Stimulated activated effector memory CD8-positive, alpha-beta T cell treated with anti-CD3 and anti-CD28 coated beads, Interleukin-12 subunit alpha, Interleukin-12 subunit beta, amount 100 ng/mL, for 72 hours (primary cell): ENCODE data around the gene UBL7.

ENCODE experiments used
- ATAC-seq: fragments of 150-1000 bp; cut with Tn5 transposase; 2 replicates; pipeline ENCODE4 v1.10.0; 2021
- DNase-seq, 2 donors: peaks; one replicate each; pipeline ENCODE4 v3.0.0; 2021 to 2022; ENCODE audit warnings: low spot score in 2 of 2
- H3K27ac Mint-ChIP-seq: one replicate; pipeline ENCODE4 v1.8.0; 2022; ENCODE audit warnings: mild to moderate bottlenecking, mixed read lengths
- H3K36me3 Mint-ChIP-seq: one replicate; pipeline ENCODE4 v1.8.0; 2022; ENCODE audit warnings: mild to moderate bottlenecking, mixed read lengths
- H3K4me1 Mint-ChIP-seq: one replicate; pipeline ENCODE4 v1.8.0; 2022; ENCODE audit warnings: mixed read lengths
- H3K4me3 Mint-ChIP-seq: one replicate; pipeline ENCODE4 v1.8.0; 2022; ENCODE audit warnings: mild to moderate bottlenecking, mixed read lengths
- H3K9me3 Mint-ChIP-seq: one replicate; pipeline ENCODE4 v1.8.0; 2022; ENCODE audit warnings: mixed read lengths

Gene UBL7

DNA sequence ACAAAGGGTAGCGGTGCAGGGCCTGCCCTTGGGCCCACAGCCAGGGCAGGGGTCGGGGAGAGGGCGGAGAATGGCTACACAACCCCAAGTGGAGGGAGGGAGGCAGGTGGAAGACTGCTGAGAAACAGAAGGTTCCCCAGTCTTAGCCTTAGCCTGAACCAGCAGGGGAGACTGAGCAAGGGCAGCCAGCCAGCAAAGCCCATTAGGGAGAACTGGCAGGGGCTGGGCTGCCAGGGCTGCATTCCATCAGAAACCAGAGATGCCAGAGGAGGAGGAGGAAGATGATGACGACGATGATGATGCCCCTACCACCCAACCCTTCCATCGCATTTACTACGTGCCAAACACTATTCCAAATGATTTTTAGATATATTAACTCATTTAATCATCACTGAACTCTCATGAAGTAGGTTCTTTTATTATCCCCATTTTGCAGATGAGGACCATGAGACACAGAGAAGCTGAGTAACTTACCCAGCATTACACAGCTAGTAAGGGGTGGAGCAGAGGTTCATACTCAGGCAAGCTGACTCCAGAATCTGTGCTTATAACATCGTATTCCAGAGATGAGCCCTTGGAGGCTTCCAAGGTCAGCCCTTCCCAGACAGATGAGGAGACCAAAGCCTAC lies 35.9 kb downstream of the UBL7 start:
- Mint-ChIP-seq H3K4me1 (peaks cover 95% of the 10 kb centered on the region), H3K9me3 (no peaks in the 10 kb centered on the region), H3K27ac (peak overlapping the region; percentile 40), H3K4me3 (no peak overlapping the region), H3K36me3 (peaks cover 91% of the 10 kb centered on the region)
- DNase-seq, result no peak
- ATAC-seq, result no peak

DNA sequence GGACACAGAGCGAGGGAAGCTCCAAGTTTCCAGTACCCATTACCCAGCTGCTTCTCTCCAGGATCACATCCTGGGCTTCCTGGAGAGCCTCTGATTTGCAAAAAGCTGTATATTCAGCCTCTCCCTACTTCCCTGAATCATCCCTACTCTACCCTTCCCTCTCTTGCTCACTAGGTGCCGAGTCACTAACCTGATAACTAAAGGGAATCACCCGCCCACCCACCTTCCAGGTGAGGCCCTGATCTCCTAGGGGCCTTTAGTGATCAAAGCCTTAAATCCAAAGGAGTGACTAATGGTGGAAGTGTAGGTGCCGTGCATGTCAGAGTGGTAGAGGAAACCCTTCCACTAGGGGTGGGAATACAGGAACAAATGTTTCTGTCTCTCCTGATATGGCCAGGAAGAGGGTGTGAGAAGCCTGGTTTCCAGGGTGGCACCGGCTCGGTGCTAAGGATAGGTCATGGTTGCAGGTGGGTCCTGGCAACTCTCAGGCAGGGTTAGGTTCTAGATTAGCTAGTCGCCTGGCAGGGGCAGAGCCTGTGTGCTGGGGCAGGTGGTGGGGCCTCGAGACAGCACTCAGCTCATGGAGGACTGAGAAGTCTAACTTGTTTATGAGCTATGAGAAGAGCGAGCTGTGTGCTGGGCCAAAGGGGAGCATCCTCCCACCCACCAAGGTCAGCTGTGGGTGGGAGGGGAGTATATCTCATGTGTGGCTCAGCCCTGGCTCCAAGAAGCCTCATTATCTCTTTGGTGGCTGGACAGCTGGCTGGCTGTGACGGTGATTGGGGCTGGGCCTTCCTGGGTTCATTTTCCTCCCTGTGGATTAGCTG lies 37.3 kb downstream of the UBL7 start:
- Mint-ChIP-seq H3K4me1 (peaks cover 89% of the 10 kb centered on the region), H3K9me3 (no peaks in the 10 kb centered on the region), H3K4me3 (peak overlapping the region; percentile 4), H3K36me3 (peaks cover 86% of the 10 kb centered on the region), H3K27ac (peak overlapping the region; percentile 40)
- ATAC-seq, result no peak
- DNase-seq, result no peak

DNA sequence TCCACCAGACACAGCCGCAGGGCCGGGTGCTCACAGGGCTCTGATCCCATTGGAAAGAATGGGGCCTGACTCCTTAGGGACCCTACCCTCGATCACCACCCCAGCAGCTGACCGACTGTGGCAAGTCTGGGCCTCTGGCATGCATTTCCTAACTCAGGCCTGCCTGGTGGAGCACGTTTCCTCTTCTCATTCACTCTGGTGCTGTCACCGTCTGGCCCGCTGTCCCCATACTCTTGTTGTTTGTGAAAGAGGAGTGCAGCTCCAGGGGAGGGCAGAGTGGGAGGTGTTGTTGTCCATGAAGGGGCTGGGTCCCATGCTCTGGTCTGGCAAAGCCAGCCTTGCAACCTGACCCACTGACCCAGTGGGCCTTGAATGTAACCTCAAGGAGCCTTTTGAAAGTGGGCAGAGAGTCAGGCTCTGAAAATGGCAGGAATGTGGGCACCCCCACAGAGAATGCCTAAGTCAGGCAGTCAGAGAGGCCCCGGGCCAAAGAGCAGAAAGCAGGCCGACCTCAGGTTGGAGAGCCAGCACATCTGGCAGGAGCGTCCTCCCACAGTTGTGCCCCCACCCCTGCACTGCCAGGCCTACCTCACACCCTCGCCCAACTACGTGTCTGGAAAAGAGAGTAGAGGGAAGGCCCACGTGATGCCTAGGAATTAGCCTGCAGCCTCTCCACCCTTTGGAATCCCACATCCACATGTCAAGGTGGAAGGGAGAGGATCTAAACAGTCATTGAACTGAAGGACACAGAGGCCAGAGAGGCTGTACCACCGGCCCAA lies 38.1 kb downstream of the UBL7 start:
- DNase-seq (no peak), ATAC-seq (no peak)
- peaks cover 86% of the 10 kb centered on the region for H3K36me3 Mint-ChIP-seq
- H3K9me3 Mint-ChIP-seq, result no peaks in the 10 kb centered on the region
- H3K27ac Mint-ChIP-seq, result peak overlapping the region; percentile 44
- H3K4me3 Mint-ChIP-seq, result no peak overlapping the region
- H3K4me1 Mint-ChIP-seq, result peaks cover 81% of the 10 kb centered on the region

DNA sequence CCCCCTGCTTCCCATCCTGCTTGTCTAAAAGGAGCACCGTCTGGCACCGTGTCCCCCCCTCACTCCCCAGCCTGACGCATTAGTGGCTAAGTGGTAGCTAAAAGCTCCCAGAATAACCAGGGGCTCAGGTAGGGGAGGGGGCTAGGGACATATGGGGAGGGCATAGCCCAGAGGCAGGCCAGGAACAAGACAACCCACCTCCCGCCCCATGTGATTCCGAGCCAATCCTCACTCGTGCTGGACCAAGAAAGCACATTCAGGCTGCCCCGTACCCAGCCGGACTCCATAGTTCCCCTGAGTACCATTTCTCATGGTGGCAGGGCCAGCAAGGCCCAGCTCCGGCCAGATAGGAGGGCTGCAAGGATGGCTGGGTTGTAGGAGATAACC lies 38.7 kb downstream of the UBL7 start:
- Mint-ChIP-seq H3K4me3 (no peak overlapping the region), H3K36me3 (peaks cover 86% of the 10 kb centered on the region), H3K4me1 (peaks cover 76% of the 10 kb centered on the region), H3K9me3 (no peaks in the 10 kb centered on the region), H3K27ac (peak overlapping the region; percentile 44)
- ATAC-seq (no peak), DNase-seq (no peak)

DNA sequence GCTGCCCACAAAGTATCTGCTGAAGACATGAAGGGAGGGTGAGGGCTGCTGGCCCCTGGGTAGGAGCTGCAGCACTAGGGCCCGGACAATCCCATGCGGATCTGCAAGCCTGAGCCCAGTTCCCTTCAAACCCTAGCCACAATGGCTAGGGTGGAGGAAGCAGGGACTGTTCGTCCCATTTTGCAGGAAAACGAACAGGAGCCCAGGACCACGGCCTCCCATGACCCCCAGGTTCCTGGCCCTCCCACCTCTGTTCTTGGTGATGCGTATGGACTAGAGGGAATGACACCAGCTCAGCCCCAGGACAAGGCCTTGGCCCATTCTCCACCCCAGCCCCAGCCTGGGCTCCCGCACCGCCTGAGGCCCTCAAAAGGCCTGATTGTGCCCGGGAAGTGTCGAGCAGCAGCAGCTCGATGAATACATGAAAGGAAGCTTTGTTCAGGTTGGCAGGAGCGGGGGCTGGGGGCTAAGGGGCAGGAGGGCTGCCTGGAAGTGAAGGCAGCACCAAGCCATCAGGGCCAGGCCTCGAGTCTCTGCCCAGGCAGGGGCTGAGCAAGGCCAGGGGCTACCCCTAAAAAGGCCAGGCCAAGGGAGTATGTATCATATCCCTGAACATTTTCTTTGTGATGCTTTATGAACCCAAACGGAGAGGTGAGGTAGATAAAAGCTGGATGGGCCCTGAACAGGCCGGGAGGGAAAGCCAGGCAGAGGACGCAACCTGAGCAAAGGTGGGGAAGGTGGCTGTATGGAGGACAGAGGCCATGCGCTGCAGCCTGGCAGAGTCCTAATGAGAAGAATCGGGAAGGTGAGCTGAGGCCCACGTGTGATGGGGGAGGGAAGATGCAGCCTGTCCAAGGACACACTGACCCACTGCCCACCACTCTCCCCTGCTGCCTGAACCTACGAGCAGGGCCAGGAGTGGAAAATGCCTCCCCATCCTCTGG lies 39.4 kb downstream of the UBL7 start:
- DNase-seq, result no peak
- peak overlapping the region; percentile 44 for H3K27ac Mint-ChIP-seq
- H3K4me1 Mint-ChIP-seq, result peaks cover 76% of the 10 kb centered on the region
- H3K9me3 Mint-ChIP-seq, result no peaks in the 10 kb centered on the region
- H3K4me3 Mint-ChIP-seq, result no peak overlapping the region
- peaks cover 86% of the 10 kb centered on the region for H3K36me3 Mint-ChIP-seq
- no peak for ATAC-seq

DNA sequence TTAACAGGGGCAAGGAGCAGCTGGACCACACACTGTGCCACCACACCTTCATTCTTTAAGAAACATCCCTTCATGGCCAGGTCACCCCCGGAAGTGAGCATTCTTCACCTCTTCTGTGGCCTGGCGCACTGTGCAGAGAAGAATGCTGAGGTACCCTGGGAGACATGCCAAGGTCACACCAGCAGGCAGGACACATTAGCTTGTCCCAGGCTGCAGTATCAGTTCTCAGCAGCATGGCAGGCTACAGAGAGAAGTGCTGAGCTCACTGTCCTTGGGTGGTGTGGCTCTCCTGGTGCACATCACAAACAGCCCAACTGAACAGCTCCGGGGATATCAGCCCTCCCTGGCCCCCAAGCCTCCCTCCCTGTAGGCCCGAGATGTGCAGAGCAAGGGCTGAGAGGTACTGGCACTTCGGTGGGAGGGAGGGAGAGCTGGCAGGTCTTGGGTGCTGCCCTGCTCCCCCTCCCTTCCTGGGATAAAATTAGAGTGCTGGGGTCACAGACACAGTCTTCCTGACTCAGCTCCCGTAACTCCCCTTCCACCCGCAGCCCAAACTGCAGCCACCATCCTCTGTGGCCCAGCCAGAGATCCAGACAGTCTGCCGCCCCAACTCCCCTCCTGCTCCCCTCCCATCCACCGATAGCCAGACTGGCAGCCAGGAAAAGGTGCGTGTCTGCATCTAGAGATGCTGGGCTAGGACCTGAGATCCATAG lies 40.6 kb downstream of the UBL7 start:
- H3K4me3 Mint-ChIP-seq, result peak overlapping the region; percentile 17
- peaks cover 86% of the 10 kb centered on the region for H3K36me3 Mint-ChIP-seq
- H3K9me3 Mint-ChIP-seq, result no peaks in the 10 kb centered on the region
- H3K27ac Mint-ChIP-seq, result peak overlapping the region; percentile 44
- peaks cover 76% of the 10 kb centered on the region for H3K4me1 Mint-ChIP-seq
- DNase-seq (no peak), ATAC-seq (peak; percentile 58)

DNA sequence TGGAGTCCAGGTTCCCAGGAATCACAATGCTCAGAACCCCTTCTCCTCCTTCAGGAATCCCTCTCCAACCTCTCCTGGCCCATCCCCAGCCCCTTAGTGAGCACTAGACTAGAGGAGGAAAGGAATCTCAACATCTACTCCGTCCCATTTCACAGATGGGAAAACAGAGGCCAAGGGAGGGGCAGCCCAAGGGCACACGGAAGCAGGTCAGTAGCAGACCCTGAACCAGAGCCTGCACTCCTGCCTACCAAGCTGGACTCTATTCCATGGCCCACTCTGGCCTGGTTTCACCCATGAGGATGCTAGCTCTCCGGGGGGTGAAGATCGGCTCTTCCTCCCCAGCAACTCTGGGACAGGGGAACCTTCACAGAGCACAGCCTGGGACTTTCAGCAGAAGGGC lies 41.5 kb downstream of the UBL7 start:
- H3K27ac Mint-ChIP-seq, result peak overlapping the region; percentile 44
- ATAC-seq, result no peak
- DNase-seq, result no peak
- no peaks in the 10 kb centered on the region for H3K9me3 Mint-ChIP-seq
- H3K4me1 Mint-ChIP-seq, result peaks cover 73% of the 10 kb centered on the region
- H3K36me3 Mint-ChIP-seq, result peaks cover 86% of the 10 kb centered on the region
- H3K4me3 Mint-ChIP-seq, result no peak overlapping the region

DNA sequence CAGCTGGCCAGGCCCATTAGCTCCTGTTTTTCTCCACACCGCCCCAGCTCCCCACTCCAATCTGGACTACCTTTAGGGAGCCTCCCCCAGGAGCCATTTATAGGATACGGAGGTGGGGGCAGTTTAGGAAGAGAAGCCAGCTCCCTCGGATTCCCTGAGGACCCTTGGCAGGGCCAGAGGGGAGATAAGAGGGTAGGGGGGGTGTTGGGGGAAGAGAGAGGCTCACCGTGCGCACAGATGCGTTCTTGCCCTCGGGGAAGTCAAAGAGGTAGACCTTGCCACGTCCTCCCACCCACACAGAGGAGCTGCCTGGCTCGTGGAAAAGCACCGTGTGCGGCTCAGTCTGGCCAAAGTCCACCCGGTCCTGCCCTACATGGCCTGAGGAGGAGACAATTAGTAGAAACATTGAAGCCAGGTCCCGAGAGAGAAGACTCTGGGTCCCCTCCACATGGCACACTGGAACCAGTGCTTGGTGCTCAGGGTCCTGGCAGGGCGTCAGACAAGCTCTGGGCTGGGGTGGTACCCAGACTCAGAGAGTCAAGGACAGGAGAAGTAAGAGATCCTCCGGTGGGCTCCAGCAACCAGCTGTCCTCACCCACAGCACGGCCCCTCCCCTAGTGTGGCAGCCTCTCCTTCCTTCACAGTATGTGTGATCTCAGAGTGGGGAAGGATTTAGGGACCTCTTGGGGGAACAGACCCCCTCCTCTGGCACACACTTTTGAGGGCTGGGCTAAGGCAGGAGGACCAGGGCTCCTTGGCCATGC lies 42.2 kb downstream of the UBL7 start:
- peaks cover 73% of the 10 kb centered on the region for H3K4me1 Mint-ChIP-seq
- DNase-seq (no peak), ATAC-seq (no peak)
- H3K36me3 Mint-ChIP-seq, result peaks cover 86% of the 10 kb centered on the region
- no peaks in the 10 kb centered on the region for H3K9me3 Mint-ChIP-seq
- H3K27ac Mint-ChIP-seq, result peak overlapping the region; percentile 44
- H3K4me3 Mint-ChIP-seq, result no peak overlapping the region

DNA sequence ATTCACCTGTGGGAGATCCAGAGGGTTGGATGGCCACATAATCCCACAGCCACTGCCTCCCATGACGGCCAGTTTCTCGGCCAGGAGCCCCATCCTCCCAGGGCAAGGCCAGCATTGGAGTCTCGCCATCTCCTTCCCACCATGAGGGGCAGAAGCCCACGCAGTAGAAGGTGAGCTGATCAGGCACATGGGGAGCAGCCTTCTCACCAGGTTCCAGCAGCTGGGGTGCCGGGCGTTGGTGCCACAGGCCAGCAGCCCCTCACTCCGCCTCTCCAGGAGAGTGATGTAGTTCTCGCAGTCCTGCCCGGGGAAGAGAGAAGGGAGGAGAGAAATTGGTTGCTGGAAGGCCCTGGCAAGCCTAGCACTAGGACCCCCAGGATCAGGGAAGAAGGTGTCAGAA lies 43.3 kb downstream of the UBL7 start:
- no peak for DNase-seq
- Mint-ChIP-seq H3K4me3 (no peak overlapping the region), H3K9me3 (no peaks in the 10 kb centered on the region), H3K36me3 (peaks cover 87% of the 10 kb centered on the region), H3K27ac (peak overlapping the region; percentile 44), H3K4me1 (peaks cover 63% of the 10 kb centered on the region)
- ATAC-seq, result no peak

DNA sequence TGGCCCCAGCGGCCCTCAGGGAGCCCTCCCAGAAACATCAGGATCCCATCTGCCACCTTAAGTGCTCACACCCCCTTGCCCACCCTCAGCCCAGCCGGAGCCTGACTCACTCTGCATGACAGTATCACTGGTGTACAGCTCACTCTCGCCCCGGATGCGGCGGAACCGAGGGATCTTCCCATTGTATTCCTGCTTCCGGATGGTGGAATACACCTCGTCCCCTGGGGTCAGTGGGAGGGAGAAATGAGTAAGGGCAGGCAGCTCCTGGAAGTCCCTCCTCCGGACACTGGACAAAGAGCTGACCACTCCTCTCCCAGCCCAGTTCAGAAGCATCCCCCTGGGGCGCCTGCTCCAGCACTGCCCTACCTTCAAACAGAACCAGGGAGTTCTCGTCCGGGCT lies 43.7 kb downstream of the UBL7 start:
- peak overlapping the region; percentile 44 for H3K27ac Mint-ChIP-seq
- H3K4me1 Mint-ChIP-seq, result peaks cover 59% of the 10 kb centered on the region
- ATAC-seq, result no peak

DNA sequence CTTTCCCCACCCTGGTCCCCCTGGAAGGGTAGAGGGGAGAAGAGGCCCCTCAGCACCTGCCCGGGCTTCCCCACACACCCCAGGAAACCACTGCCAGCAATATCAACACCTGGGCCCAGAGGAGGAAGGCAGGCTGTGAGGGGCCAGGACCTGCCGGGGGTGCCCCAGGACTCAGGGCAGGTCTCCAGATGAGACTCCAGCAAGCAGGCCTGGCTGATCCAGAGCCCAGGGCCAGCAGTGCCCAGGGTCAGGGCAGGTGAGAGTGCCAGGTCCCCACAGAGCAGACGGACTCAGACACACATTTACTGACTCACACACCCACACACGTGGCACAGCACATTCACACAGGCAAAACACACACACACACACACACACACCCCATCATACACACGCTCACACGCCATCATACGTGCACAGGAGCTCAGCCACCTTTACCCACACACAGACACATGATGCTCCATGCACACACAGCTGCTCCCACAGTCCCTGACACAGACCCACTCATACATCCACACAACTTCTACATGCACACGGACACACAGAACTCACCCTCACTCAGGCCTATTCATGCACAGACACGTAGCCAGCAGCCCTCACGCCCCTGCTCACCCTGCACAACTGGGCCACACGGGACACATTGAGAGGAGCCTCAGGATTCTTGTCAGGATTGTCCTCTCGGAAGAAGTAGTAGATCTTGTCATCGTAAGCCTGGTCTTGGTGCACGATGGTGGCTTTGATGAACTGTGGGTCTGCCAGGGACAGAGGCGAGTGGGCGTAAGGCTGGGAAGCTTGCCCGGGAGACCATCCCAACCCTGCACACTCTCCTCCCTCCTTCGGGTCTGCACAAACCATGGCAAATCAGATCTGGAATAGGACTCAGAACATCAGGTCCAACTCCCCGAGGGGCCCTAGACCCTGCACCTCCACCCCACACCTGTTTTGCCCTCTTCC lies 44.7 kb downstream of the UBL7 start:
- no peak for DNase-seq
- H3K4me3 Mint-ChIP-seq, result no peak overlapping the region
- peaks cover 94% of the 10 kb centered on the region for H3K36me3 Mint-ChIP-seq
- peak; percentile 12 for ATAC-seq
- peaks cover 54% of the 10 kb centered on the region for H3K4me1 Mint-ChIP-seq
- no peaks in the 10 kb centered on the region for H3K9me3 Mint-ChIP-seq
- peak overlapping the region; percentile 44 for H3K27ac Mint-ChIP-seq

More for the DNA sequence above, 43.7 kb downstream of the UBL7 start:
- peaks cover 89% of the 10 kb centered on the region for H3K36me3 Mint-ChIP-seq
- no peak overlapping the region for H3K4me3 Mint-ChIP-seq
- DNase-seq, result no peak
- no peaks in the 10 kb centered on the region for H3K9me3 Mint-ChIP-seq

DNA sequence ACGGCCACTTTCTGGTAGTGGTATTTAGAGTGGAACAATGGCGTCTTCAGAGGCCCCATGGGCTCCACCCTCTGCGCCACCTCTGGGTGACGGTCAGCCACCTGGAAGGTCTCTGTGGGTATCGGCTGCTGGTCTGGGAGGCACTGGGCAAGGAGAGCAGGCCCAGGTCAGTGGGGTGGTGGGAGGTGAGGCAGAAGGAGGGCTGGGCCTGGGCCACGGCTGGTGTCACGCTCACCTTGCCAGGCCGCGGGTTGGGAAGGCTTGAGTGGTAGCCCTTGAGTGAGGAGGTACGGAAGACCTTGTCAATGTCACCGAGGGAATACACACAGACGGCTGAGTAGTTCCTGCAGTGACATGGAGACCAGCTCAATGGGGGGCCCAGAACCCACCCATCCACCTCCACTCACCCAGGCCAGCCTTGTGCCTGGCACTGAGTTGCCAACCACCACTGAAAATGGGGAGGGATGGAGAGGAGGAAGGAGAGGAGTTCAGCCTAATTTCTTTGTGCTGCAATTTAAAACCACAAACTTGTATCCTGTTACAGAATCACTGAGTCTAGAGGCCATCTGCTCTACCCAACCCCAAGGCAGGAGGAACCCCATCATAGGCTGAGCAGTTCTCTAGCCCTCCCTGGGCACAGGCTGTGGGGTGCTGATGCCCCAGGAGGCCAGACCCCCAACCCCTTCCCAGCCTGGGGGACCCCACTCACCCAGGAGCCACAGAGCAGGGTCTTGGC lies 46.2 kb downstream of the UBL7 start:
- Mint-ChIP-seq H3K9me3 (no peaks in the 10 kb centered on the region), H3K4me3 (no peak overlapping the region), H3K4me1 (peaks cover 40% of the 10 kb centered on the region), H3K27ac (peak overlapping the region; percentile 44), H3K36me3 (peaks cover 95% of the 10 kb centered on the region)
- ATAC-seq, result no peak
- DNase-seq, result no peak
